ENCODE measurements around the gene NCAPG2.

- TF ChIP-seq POLR2AphosphoS5 (IDR thresholded peaks at IDR 0.05; ENCODE audit: low read depth, low read length) = no peak
- no peak for TF ChIP-seq SIN3A (IDR thresholded peaks at IDR 0.05; ENCODE audit: borderline replicate concordance, insufficient read depth, low read length)
- no peak for TF ChIP-seq REST (IDR thresholded peaks at IDR 0.05; ENCODE audit: insufficient read depth in 1 of 2, low read depth in 2 of 2, low read length in 2 of 2)
- TF ChIP-seq TAF1 (IDR thresholded peaks at IDR 0.05; ENCODE audit: borderline replicate concordance, insufficient read depth, low read length) = no peak
Observed at GRCh38 chr7:158751199-158751598, 46.6 kb upstream of the NCAPG2 start.

Data from PFSK-1 (cell line).